ENCODE results near the gene C11orf24.

DNA sequence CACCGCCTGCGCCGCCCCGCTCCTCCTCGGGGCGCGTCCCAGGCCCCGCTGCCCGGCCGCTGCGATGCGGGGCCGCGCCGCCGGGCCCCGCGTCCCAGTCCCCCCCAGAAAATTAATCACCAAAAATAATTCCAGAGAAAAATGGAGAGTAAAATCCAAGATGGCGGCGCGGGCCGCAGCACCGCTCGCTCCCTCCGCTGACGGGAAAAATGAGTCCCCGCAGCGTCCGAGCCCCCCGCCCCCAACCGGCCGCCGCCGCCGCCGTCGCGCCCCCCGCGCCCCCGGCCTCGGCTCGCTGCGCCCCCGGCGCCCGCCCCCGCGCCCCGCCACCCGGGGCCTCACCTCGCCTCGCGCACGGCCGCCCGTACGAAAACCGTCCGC, 58.6 kb downstream of the C11orf24 start, which contains the start of gene KMT5B:
- TF ChIP-seq, protein P1, sequence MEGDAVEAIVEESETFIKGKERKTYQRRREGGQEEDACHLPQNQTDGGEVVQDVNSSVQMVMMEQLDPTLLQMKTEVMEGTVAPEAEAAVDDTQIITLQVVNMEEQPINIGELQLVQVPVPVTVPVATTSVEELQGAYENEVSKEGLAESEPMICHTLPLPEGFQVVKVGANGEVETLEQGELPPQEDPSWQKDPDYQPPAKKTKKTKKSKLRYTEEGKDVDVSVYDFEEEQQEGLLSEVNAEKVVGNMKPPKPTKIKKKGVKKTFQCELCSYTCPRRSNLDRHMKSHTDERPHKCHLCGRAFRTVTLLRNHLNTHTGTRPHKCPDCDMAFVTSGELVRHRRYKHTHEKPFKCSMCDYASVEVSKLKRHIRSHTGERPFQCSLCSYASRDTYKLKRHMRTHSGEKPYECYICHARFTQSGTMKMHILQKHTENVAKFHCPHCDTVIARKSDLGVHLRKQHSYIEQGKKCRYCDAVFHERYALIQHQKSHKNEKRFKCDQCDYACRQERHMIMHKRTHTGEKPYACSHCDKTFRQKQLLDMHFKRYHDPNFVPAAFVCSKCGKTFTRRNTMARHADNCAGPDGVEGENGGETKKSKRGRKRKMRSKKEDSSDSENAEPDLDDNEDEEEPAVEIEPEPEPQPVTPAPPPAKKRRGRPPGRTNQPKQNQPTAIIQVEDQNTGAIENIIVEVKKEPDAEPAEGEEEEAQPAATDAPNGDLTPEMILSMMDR (IDR thresholded peaks at IDR 0.05): no peak
- TF ChIP-seq POLR2A (IDR thresholded peaks at IDR 0.05): no peak

Measured in right lobe of liver (tissue), 4 donors.